Subcutaneous adipose tissue (tissue), 4 donors: ENCODE data around the gene VGLL3. TPM values are rescaled to one million over a fixed set of nuclear protein-coding genes. Genes with fewer than 3 reads are reported as not detected.

Experiments
- CTCF ChIP-seq: fragments of 450-650 bp; IDR thresholded peaks from one replicate; pipeline ENCODE4 v1.5.1; 2016; ENCODE audit warnings: low read depth, mild to moderate bottlenecking, control low read depth, antibody characterized with exemption, moderate library complexity
- total RNA-seq, 4 donors: library from RNA; depleted of rRNA; stranded (reverse); fragments of >200 nt; gene quantifications; one replicate each; pipeline ENCODE4 v1.1.0, GENCODE V29; 2016

VGLL3 gene
- total RNA-seq, 4 donors from 2014 or later: 36.0 to 77.1 (median 61.3) TPM

- no peak for TF ChIP-seq CTCF
Observed at GRCh38 chr3:86988235-86988634, 2.7 kb downstream of the VGLL3 start.

GRCh38 chr3:86987421-86987715 lies 3.6 kb downstream of the VGLL3 start:
- no peak for TF ChIP-seq CTCF

- no peak for TF ChIP-seq CTCF
Observed at GRCh38 chr3:86986671-86987420, 4.1 kb downstream of the VGLL3 start.

- TF ChIP-seq CTCF: no peak
Observed at GRCh38 chr3:86985181-86985826, 5.6 kb downstream of the VGLL3 start.

GRCh38 chr3:86984271-86984670 lies 6.7 kb downstream of the VGLL3 start:
- no peak for TF ChIP-seq CTCF

GRCh38 chr3:86982883-86983282 lies 8.1 kb downstream of the VGLL3 start:
- no peak for TF ChIP-seq CTCF

- TF ChIP-seq CTCF: no peak
Observed at GRCh38 chr3:86978111-86978551, 12.8 kb downstream of the VGLL3 start.
